ENCODE data around the gene OR6C70.

DNA sequence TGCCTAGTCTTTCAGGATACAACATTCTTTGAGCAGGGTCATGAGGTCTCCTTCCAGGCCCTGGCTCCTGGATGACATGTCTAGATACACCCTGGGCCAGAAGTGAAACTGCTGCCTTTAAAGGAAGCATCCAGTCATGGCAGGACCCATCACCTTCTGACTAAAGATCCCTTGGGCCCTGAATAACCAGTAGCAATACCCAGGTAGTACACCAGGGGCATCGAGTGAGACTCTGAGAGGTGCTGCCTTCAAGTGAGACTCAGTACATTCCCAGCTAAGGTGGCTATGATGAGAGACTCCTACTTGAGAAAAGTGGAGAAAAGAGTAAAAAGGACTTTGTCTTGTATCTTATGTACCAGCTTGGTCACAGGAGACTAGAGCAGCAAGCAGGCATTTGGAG is 45.8 kb upstream of the OR6C70 start:
- TF ChIP-seq, protein P1, sequence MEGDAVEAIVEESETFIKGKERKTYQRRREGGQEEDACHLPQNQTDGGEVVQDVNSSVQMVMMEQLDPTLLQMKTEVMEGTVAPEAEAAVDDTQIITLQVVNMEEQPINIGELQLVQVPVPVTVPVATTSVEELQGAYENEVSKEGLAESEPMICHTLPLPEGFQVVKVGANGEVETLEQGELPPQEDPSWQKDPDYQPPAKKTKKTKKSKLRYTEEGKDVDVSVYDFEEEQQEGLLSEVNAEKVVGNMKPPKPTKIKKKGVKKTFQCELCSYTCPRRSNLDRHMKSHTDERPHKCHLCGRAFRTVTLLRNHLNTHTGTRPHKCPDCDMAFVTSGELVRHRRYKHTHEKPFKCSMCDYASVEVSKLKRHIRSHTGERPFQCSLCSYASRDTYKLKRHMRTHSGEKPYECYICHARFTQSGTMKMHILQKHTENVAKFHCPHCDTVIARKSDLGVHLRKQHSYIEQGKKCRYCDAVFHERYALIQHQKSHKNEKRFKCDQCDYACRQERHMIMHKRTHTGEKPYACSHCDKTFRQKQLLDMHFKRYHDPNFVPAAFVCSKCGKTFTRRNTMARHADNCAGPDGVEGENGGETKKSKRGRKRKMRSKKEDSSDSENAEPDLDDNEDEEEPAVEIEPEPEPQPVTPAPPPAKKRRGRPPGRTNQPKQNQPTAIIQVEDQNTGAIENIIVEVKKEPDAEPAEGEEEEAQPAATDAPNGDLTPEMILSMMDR (IDR thresholded peaks at IDR 0.05): no peak
- TF ChIP-seq TCF7L2 (IDR thresholded peaks at IDR 0.05; ENCODE audit: low read depth, low read length): no peak
- TF ChIP-seq, protein P2, sequence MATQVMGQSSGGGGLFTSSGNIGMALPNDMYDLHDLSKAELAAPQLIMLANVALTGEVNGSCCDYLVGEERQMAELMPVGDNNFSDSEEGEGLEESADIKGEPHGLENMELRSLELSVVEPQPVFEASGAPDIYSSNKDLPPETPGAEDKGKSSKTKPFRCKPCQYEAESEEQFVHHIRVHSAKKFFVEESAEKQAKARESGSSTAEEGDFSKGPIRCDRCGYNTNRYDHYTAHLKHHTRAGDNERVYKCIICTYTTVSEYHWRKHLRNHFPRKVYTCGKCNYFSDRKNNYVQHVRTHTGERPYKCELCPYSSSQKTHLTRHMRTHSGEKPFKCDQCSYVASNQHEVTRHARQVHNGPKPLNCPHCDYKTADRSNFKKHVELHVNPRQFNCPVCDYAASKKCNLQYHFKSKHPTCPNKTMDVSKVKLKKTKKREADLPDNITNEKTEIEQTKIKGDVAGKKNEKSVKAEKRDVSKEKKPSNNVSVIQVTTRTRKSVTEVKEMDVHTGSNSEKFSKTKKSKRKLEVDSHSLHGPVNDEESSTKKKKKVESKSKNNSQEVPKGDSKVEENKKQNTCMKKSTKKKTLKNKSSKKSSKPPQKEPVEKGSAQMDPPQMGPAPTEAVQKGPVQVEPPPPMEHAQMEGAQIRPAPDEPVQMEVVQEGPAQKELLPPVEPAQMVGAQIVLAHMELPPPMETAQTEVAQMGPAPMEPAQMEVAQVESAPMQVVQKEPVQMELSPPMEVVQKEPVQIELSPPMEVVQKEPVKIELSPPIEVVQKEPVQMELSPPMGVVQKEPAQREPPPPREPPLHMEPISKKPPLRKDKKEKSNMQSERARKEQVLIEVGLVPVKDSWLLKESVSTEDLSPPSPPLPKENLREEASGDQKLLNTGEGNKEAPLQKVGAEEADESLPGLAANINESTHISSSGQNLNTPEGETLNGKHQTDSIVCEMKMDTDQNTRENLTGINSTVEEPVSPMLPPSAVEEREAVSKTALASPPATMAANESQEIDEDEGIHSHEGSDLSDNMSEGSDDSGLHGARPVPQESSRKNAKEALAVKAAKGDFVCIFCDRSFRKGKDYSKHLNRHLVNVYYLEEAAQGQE (IDR thresholded peaks at IDR 0.05; ENCODE audit: insufficient read depth in 1 of 2, low read depth in 2 of 2, low read length in 1 of 2): no peak
- TF ChIP-seq POLR2AphosphoS5 (IDR thresholded peaks at IDR 0.05; ENCODE audit: low read depth, low read length): no peak
